Glutamatergic neuron (in vitro differentiated cells): Measurements from ENCODE around the gene TMEM242. TPM values are rescaled to one million over a fixed set of nuclear protein-coding genes. Genes with fewer than 3 reads are reported as not detected.

Source experiments
- DNase-seq: peaks from one replicate; pipeline ENCODE4 v3.0.0; 2022
- H3K27ac Mint-ChIP-seq: one replicate; pipeline ENCODE4 v1.8.0; 2020; ENCODE audit warnings: mild to moderate bottlenecking, mixed read lengths, inconsistent platforms; ENCODE audit not compliant: unreplicated experiment
- H3K27me3 Mint-ChIP-seq: one replicate; pipeline ENCODE4 v1.8.0; 2020; ENCODE audit warnings: mild to moderate bottlenecking, moderate library complexity, mixed read lengths, inconsistent platforms; ENCODE audit not compliant: unreplicated experiment
- H3K36me3 Mint-ChIP-seq: one replicate; pipeline ENCODE4 v1.8.0; 2020; ENCODE audit warnings: mild to moderate bottlenecking, mixed read lengths, inconsistent platforms; ENCODE audit not compliant: unreplicated experiment
- H3K4me1 Mint-ChIP-seq: one replicate; pipeline ENCODE4 v1.8.0; 2020; ENCODE audit warnings: mild to moderate bottlenecking, low read depth, mixed read lengths, inconsistent platforms; ENCODE audit not compliant: unreplicated experiment
- H3K4me3 Mint-ChIP-seq: one replicate; pipeline ENCODE4 v1.8.0; 2020; ENCODE audit warnings: mild to moderate bottlenecking, mixed read lengths, inconsistent platforms; ENCODE audit not compliant: unreplicated experiment
- H3K9me3 Mint-ChIP-seq: one replicate; pipeline ENCODE4 v1.8.0; 2020; ENCODE audit warnings: mild to moderate bottlenecking, moderate library complexity, mixed read lengths, inconsistent platforms; ENCODE audit not compliant: unreplicated experiment
- total RNA-seq: library from RNA; stranded (reverse); fragmentation: NEBNext Ultra II Directional; extraction: Animal tissue kit (Norgen Biotek cat#: 25700); gene quantifications from one replicate; pipeline ENCODE4 v1.2.1, GENCODE V29; 2021; ENCODE audit not compliant: unreplicated experiment
- TF ChIP-seq, protein P1 (sequence below): fragments of 200-600 bp; sonication (generic); IDR thresholded peaks from one replicate; pipeline ENCODE4 v1.5.0; 2021; ENCODE audit not compliant: partially characterized antibody, unreplicated experiment

The TMEM242 gene
- total RNA-seq, 1 donor from 2014 or later, result 19.7 TPM

DNA sequence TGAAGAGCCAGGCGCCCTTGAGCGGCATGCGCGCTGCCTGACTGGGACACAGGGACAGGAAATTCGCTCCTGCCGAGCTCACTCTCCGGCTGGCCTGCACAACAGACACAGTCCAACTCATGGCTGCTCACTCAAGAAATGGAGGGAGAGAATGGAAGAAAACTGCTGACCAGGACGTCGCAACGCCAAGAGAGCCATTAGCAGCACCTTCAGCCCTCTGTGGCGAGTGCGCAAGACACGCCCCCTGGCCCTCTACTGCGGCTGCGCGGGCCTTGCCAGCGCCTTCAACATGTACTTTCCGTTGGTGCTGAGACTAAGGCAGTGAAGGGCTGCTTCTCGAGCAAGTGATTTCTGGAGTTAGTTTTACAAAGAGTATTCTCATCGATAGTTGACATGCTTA lies 23.3 kb downstream of the TMEM242 start:
- H3K4me3 Mint-ChIP-seq, result no peak overlapping the region
- H3K9me3 Mint-ChIP-seq, result no peaks in the 10 kb centered on the region

DNA sequence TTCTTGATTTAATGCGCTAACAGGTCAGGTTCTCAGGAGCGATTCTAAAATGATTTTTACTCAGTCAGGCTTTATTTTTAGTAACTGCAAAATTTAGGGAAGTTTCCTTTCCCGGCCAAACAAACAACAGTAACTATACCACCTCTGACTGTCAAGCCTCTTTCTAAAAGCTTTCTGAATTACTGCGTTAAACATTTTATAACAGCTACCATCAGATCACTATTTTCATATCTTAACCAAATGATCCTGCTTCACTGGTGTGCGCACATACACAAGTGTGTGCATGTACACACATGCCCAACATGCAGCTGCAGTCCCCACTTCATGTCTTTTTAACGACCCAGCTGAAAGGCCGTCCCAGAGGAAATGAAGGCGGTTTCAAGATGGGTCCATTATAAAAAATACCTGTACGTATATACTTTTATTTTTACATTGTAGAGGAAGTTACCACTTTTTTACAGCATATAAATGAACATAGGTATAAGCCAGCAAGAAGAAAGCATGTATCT lies 25.0 kb downstream of the TMEM242 start:
- no peak overlapping the region for H3K27ac Mint-ChIP-seq
- no peak for DNase-seq
- peaks cover 4% of the 10 kb centered on the region for H3K4me1 Mint-ChIP-seq
- TF ChIP-seq, protein P1, sequence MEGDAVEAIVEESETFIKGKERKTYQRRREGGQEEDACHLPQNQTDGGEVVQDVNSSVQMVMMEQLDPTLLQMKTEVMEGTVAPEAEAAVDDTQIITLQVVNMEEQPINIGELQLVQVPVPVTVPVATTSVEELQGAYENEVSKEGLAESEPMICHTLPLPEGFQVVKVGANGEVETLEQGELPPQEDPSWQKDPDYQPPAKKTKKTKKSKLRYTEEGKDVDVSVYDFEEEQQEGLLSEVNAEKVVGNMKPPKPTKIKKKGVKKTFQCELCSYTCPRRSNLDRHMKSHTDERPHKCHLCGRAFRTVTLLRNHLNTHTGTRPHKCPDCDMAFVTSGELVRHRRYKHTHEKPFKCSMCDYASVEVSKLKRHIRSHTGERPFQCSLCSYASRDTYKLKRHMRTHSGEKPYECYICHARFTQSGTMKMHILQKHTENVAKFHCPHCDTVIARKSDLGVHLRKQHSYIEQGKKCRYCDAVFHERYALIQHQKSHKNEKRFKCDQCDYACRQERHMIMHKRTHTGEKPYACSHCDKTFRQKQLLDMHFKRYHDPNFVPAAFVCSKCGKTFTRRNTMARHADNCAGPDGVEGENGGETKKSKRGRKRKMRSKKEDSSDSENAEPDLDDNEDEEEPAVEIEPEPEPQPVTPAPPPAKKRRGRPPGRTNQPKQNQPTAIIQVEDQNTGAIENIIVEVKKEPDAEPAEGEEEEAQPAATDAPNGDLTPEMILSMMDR, result no peak
- no peaks in the 10 kb centered on the region for H3K9me3 Mint-ChIP-seq
- H3K36me3 Mint-ChIP-seq, result no peaks in the 10 kb centered on the region
- no peaks in the 10 kb centered on the region for H3K27me3 Mint-ChIP-seq
- H3K4me3 Mint-ChIP-seq, result no peak overlapping the region

More for the DNA sequence above, 23.3 kb downstream of the TMEM242 start:
- Mint-ChIP-seq H3K4me1 (peaks cover 4% of the 10 kb centered on the region), H3K27ac (no peak overlapping the region), H3K27me3 (no peaks in the 10 kb centered on the region), H3K36me3 (no peaks in the 10 kb centered on the region)
- TF ChIP-seq, protein P1, result no peak
- no peak for DNase-seq

DNA sequence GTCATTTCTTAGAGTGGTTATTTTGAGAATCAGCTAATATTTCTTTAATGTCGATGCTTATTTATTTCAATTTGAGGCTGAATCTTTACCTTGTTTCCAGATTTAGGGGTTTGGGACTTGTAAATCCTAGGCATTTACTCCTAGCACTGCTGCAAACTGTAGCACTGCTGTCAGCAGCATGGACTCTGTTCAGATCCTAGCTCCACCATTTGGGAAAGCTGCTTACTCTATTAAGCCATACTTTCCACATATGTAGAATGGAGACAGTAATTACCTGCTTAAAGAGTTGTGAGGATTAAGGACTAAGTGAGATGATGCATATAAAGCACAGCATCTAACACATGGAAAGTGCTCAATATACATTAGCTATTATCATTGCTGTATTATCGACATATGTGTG lies 28.7 kb downstream of the TMEM242 start:
- Mint-ChIP-seq H3K27me3 (peaks cover 1% of the 10 kb centered on the region), H3K4me1 (peaks cover 4% of the 10 kb centered on the region), H3K36me3 (no peaks in the 10 kb centered on the region), H3K9me3 (no peaks in the 10 kb centered on the region), H3K27ac (no peak overlapping the region), H3K4me3 (no peak overlapping the region)
- TF ChIP-seq, protein P1, result no peak
- DNase-seq, result no peak

DNA sequence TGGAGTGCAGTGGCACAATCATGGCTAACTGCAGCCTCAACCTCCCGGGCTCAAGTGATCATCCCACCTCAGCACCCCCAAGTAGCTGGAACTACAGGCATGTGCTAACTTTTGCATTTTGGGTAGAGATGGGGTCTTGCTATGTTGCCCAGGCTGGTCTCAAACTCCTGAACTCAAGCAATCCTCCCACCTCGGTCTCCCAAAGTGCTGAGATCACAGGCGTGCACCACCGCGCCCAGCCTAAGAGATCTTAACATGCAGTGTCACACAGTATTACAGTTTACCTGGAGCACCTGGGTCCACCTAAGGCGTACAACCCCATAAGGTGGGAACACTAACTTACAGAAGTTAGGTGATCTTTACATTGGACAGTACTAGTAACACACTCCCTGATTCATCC lies 29.5 kb downstream of the TMEM242 start:
- DNase-seq, result no peak
- TF ChIP-seq, protein P1, result no peak
- no peaks in the 10 kb centered on the region for H3K9me3 Mint-ChIP-seq
- no peaks in the 10 kb centered on the region for H3K36me3 Mint-ChIP-seq
- peaks cover 4% of the 10 kb centered on the region for H3K4me1 Mint-ChIP-seq
- H3K4me3 Mint-ChIP-seq, result no peak overlapping the region
- peaks cover 1% of the 10 kb centered on the region for H3K27me3 Mint-ChIP-seq
- no peak overlapping the region for H3K27ac Mint-ChIP-seq

DNA sequence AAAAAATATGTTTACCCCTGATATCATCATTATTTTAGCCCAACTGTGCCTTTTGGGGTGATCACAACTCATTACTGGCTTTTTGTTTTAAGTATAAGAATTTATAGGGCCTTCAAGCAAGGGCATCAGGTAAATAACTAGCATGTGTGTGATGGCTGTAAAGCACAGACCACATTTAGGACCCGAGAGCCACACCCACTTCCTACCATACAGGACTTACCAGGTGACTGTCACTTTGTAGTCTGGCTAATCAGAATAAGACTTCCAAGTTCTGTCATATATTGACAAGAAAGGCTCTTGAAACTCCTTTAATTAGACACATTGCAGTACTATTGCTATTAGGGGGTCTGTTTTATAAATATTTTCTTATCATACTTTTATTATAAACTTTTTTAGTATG lies 31.1 kb downstream of the TMEM242 start:
- H3K9me3 Mint-ChIP-seq, result no peaks in the 10 kb centered on the region
- TF ChIP-seq, protein P1, result no peak
- H3K27ac Mint-ChIP-seq, result no peak overlapping the region
- peaks cover 1% of the 10 kb centered on the region for H3K27me3 Mint-ChIP-seq
- no peak for DNase-seq
- no peak overlapping the region for H3K4me3 Mint-ChIP-seq
- H3K36me3 Mint-ChIP-seq, result no peaks in the 10 kb centered on the region
- H3K4me1 Mint-ChIP-seq, result no peaks in the 10 kb centered on the region
